Right atrium auricular region (tissue), 2 donors: ENCODE results near the gene DCUN1D2. TPM values are rescaled to one million over a fixed set of nuclear protein-coding genes. Genes with fewer than 3 reads are reported as not detected.

ENCODE experiments used
- DNase-seq: peaks from one replicate; pipeline ENCODE4 v3.0.0-alpha.2; 2019; ENCODE audit warnings: low spot score
- H3K27ac ChIP-seq, 2 donors: fragments of 200-600 bp; sonication (generic); 1 replicate in 1 of 2; 2 replicates in 1 of 2; pipeline ENCODE4 v1.5.1; 2016 to 2019
- H3K27me3 ChIP-seq, 2 donors: fragments of 200-600 bp; sonication (generic); one replicate each; pipeline versions ENCODE4 v1.5.1 to v1.6.0; 2017 to 2019
- H3K36me3 ChIP-seq: fragments of 200-600 bp; sonication (generic); one replicate; pipeline ENCODE4 v1.5.1; 2016
- H3K4me1 ChIP-seq, 2 donors: fragments of 200-600 bp; sonication (generic); one replicate each; pipeline versions ENCODE4 v1.5.1 to v1.6.0; 2017 to 2019
- H3K4me3 ChIP-seq, 2 donors: fragments of 200-600 bp; sonication (generic); 1 replicate in 1 of 2; 2 replicates in 1 of 2; pipeline ENCODE4 v1.5.1; 2017 to 2019; ENCODE audit warnings: mild to moderate bottlenecking in 1 of 2, moderate library complexity in 1 of 2
- H3K9me3 ChIP-seq, 2 donors: fragments of 200-600 bp; sonication (generic); one replicate each; pipeline ENCODE4 v1.5.1; 2019
- total RNA-seq, 2 donors: library from RNA; depleted of rRNA; stranded (reverse); fragments of >200 nt; gene quantifications; one replicate each; pipeline ENCODE4 v1.1.0, GENCODE V29; 2016
- TF ChIP-seq, protein P1 (sequence below), 2 donors: fragments of 200-600 bp; sonication (generic); IDR thresholded peaks; one replicate each; pipeline ENCODE4 v1.5.1; 2019; ENCODE audit warnings: antibody characterized with exemption in 2 of 2

DCUN1D2 gene
- total RNA-seq, 2 donors from 2014 or later, result 45.3 to 65.5 TPM

DNA sequence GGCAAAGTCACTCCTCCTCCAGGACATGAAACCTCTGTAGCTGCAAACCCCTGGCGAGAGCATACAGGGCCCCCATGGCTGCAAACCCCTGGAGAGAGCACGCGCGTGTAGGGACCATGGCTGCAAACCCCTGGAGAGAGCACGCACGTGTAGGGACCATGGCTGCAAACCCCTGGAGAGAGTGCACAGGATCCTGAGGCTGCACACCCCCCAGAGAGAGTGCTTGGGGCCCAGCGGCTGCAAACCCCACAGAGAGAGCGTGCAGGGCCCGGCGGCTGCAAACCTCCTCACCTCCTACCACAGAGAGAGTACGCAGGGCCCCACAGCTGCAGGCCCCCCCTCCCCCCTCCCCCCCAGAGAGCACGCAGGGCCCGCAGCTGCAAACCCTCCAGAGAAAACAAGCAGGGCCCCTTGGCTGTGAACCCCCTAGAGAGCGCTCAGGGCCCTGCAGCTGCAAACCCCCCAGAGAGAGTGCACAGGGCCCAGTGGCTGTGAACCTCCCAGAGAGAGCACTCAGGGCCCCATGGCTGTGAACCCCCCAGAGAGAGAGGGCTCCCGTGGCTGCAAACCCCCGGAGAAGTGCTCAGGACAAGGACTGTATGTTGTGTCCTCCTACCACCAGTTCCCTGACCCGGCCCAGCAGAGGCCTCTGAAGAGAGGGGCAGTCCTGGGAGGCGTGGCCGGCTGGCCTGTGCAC, 44.6 kb downstream of the DCUN1D2 start:
- Histone ChIP-seq H3K4me1 (peaks cover 0 to 55% of the 10 kb centered on the region in 2 donors), H3K36me3 (peaks cover 32% of the 10 kb centered on the region), H3K27ac (peak overlapping the region in 1 of 2 donors; percentile 32), H3K4me3 (no peak overlapping the region), H3K9me3 (no peaks in the 10 kb centered on the region), H3K27me3 (no peaks in the 10 kb centered on the region)
- DNase-seq, result no peak
- TF ChIP-seq, protein P1, sequence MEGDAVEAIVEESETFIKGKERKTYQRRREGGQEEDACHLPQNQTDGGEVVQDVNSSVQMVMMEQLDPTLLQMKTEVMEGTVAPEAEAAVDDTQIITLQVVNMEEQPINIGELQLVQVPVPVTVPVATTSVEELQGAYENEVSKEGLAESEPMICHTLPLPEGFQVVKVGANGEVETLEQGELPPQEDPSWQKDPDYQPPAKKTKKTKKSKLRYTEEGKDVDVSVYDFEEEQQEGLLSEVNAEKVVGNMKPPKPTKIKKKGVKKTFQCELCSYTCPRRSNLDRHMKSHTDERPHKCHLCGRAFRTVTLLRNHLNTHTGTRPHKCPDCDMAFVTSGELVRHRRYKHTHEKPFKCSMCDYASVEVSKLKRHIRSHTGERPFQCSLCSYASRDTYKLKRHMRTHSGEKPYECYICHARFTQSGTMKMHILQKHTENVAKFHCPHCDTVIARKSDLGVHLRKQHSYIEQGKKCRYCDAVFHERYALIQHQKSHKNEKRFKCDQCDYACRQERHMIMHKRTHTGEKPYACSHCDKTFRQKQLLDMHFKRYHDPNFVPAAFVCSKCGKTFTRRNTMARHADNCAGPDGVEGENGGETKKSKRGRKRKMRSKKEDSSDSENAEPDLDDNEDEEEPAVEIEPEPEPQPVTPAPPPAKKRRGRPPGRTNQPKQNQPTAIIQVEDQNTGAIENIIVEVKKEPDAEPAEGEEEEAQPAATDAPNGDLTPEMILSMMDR (IDR thresholded peaks at IDR 0.05), result no peak

GRCh38 chr13:113443991-113444390, 46.5 kb downstream of the DCUN1D2 start:
- Histone ChIP-seq H3K27me3 (no peaks in the 10 kb centered on the region), H3K4me1 (peaks cover 0 to 43% of the 10 kb centered on the region in 2 donors), H3K27ac (peak overlapping the region in 1 of 2 donors; percentile 32), H3K36me3 (peaks cover 47% of the 10 kb centered on the region), H3K9me3 (no peaks in the 10 kb centered on the region), H3K4me3 (no peak overlapping the region)
- no peak for DNase-seq
- TF ChIP-seq, protein P1 (IDR thresholded peaks at IDR 0.05), result no peak

DNA sequence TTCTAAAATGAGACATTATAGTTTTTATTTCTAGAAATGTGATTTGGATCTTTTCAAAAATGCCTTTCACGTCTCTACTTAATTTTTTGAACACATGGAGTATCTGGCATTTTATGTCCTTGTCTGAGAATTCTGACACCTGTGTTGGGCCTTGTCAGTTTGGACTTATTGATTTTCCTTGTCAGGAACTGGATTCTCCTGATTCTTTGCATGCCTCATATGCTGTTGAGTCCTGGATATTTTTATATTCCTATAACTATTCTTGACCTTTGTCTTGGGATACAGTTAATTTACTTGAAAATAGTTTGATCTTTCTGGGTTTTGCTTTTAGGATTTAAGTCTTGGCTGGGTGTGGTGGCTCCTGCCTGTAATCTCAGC, 47.5 kb downstream of the DCUN1D2 start:
- H3K36me3 ChIP-seq, result peaks cover 56% of the 10 kb centered on the region
- H3K4me3 ChIP-seq, result no peak overlapping the region
- no peaks in the 10 kb centered on the region for H3K9me3 ChIP-seq
- H3K4me1 ChIP-seq, result peaks cover 0 to 33% of the 10 kb centered on the region in 2 donors
- no peaks in the 10 kb centered on the region for H3K27me3 ChIP-seq
- H3K27ac ChIP-seq, result no peak overlapping the region
- DNase-seq, result no peak
- TF ChIP-seq, protein P1 (IDR thresholded peaks at IDR 0.05), result no peak

- no peaks in the 10 kb centered on the region for H3K27me3 ChIP-seq
- no peak for DNase-seq
- TF ChIP-seq, protein P1 (IDR thresholded peaks at IDR 0.05), result no peak
- H3K9me3 ChIP-seq, result no peaks in the 10 kb centered on the region
- H3K27ac ChIP-seq, result no peak overlapping the region
- H3K36me3 ChIP-seq, result peaks cover 59% of the 10 kb centered on the region
- no peak overlapping the region for H3K4me3 ChIP-seq
- peaks cover 0 to 28% of the 10 kb centered on the region in 2 donors for H3K4me1 ChIP-seq
Observed at GRCh38 chr13:113442354-113442984, 48.0 kb downstream of the DCUN1D2 start.

DNA sequence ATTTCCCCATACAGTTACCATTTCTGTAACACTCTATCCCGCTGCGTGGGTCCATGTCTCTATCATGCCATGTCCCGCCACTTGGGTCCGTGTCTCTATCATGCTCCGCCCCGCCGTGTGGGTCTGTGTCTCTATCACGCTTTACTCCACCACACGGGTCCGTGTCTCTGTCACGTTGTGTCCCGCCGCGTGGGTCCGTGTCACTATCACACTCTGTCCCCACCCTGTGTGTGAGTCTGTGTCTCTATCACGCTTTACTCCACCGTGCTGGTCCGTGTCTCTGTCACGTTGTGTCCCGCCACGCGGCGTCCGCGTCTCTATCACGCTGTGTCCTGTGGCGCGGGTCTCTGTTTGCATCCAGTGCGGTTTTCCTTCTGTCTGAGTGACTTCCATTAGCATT, 48.9 kb downstream of the DCUN1D2 start:
- no peak for DNase-seq
- Histone ChIP-seq H3K4me3 (no peak overlapping the region), H3K27ac (no peak overlapping the region), H3K36me3 (peaks cover 59% of the 10 kb centered on the region), H3K9me3 (no peaks in the 10 kb centered on the region), H3K27me3 (no peaks in the 10 kb centered on the region), H3K4me1 (peaks cover 0 to 26% of the 10 kb centered on the region in 2 donors)
- TF ChIP-seq, protein P1 (IDR thresholded peaks at IDR 0.05), result no peak
